ENCODE measurements around the gene HNRNPC.
"Not testable (repeated sequence)": the region's sequence is repeated elsewhere in the genome, so short reads cannot be mapped to it uniquely, and the experiment has no call there.

The HNRNPC gene

GRCh38 chr14:21268617-21269251, 508 bp downstream of the HNRNPC start:
- peak; percentile 85 for DNase-seq

DNA sequence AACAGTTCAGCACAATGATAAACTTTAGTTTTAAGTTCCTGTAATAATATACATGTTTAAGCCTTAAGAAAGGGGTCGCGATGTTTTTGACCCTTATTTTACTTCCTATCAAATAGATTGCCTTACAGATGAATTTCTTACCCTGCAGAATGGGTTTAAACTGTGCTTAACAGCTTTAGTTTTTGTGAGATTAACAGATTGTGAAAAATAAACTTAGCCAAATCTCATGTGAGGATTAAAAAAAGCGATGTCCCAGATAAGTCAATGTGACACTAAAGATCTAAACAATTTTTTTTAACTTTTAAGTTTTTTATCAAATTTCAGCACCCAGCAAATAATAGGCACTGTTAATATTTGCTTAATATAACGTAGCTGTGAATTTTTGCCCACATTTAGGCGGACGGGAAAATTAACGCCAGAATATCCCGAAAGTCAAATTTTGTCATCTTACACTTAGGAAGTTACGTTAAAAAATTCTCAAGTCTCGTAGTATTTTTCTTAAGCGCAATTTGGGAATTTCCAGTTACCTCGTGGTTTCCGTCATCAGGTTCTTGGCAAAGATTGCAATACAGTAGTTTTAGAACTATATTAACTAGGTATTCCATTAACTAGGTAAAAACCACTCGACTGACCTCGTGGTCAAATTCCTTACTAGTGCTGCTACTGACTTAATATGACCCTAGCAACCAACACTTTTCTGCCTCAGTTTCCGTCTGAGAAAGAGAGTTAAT, 1.2 kb downstream of the HNRNPC start:
- DNase-seq: no peak

GRCh38 chr14:21267431-21267845, 1.8 kb downstream of the HNRNPC start:
- DNase-seq: peak; percentile 48

DNA sequence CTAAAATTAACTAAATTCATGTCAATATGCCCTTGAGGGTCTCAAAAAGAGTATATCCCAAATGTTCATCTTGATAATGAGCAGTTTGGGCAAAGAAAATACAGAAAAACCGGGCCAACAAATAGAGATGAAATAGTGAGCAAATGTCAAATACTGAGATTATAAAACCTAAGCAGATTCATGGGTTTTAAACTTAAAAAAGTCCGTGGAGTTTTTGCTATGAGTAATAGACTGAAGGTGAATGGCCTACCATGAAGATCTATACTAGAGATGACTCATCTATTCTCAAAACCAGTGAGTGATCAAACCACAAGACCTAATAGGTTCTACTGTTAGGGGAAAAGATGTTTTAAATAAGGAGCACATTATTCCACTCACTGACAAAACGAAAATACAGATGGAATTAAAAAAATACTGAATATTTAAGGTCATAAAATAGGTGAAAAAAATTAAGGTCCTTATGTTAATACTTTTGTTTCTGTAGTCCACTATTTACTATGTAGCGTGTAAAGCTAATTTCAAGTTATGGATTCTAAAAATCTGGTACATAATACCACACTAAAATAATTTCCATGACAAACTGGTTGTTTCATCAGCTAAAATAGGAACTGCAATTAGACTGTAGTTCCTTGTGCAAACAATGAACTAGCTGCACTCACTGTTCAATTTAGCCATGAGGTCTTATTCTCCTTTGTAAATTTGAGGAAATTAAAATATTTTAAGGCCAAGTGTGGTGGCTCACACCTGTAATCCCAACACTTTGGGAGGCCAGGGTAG, 5.0 kb downstream of the HNRNPC start:
- DNase-seq: no peak

- DNase-seq: no peak
Measured at GRCh38 chr14:21263284-21264024, 5.8 kb downstream of the HNRNPC start.

- no peak for DNase-seq
Measured at GRCh38 chr14:21262410-21262809, 6.8 kb downstream of the HNRNPC start.

DNA sequence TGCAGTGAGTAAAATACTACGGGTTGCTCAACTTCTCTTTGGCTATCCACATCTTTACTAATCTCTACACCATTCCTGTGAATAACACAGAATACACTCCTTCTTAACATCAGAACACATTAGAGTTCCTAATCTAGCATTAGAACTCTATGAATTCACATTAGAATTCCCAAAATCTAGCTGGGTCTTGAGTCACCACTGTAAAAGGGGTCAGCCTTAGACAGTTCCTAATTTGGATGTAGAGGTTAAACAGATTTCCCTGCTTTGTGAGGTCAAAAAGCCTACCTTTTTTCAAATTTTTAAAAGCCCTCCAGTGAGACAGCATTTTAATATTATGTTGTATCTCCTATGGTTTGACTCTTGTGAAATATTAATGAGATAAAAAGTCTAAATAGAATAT, 7.4 kb downstream of the HNRNPC start:
- no peak for DNase-seq

GRCh38 chr14:21258889-21259787, 10.1 kb downstream of the HNRNPC start:
- DNase-seq: no peak

GRCh38 chr14:21258005-21258888, 11.0 kb downstream of the HNRNPC start:
- DNase-seq: no peak

- no peak for DNase-seq
Measured at GRCh38 chr14:21257394-21257909, 11.8 kb downstream of the HNRNPC start.

- DNase-seq: no peak
Measured at GRCh38 chr14:21256539-21257393, 12.5 kb downstream of the HNRNPC start.

DNA sequence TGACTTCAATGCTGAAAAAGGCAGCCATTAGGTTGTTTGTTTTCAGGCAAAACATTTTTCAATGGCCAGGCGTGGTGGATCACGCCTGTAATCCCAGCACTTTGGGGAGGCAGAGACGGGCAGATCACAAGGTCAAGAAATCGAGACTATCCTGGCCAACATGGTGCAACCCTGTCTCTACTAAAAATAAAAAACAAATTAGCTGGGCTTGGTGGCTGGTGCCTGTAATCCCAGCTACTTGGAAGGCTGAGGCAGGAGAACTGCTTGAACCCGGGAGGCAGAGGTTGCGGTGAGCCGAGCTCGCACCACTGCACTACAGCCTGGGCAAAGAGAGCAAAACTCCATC, 13.2 kb downstream of the HNRNPC start:
- DNase-seq: not testable (repeated sequence)

DNA sequence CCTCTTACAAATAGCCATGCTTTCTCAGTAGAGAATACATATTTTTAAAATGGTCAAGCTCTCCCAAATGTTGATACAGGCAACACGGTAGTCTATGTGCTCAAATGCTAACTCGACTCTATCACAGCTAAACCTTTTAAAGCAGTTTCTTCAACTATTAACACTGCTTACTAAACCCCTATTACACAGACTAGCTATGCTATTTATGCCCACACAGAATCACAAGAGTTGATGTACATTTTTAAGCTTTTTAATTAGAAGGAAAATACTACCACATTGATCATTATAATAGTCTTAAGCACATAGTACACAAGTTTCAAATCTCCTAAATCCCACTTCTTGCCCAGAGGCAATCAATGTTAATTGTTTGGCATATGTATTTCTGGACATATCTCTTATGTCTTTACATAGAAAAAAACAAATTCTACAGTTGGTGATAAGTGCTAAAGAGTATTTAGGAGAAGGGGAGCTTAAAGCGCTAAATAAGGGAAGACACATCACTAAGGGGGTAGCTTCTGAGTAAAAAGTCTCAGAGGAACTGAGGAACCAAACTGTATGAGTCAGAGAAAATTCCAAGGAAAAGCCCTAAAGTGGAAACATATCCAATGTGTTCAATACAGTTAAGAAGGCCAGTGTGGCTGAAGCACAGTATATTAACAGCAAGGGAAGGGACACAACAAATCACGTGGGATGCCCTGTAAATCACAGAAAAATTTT, 13.7 kb downstream of the HNRNPC start:
- no peak for DNase-seq

- DNase-seq: no peak
Measured at GRCh38 chr14:21252149-21252548, 17.1 kb downstream of the HNRNPC start.

DNA sequence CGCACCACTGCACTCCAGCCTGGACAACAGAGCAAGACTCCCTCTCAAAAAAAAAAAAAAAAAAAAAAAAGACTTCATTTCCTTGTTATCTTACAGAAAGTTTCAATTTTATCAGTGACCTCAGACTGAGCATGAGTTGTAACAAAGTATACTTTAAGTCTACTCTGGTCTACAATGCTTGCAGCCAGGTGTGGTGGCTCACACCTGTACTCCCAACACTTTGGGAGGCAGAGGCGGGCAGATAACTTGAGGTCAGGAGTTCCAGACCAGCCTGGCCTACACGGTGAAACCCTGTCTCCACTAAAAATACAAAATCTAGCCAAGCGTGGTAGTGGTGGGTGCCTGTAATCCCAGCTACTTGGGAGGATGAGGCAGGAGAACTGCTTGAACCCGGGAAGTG, 18.0 kb downstream of the HNRNPC start:
- DNase-seq: no peak

GRCh38 chr14:21248739-21249411, 20.4 kb downstream of the HNRNPC start:
- no peak for DNase-seq

GRCh38 chr14:21248338-21248737, 20.9 kb downstream of the HNRNPC start:
- no peak for DNase-seq

DNA sequence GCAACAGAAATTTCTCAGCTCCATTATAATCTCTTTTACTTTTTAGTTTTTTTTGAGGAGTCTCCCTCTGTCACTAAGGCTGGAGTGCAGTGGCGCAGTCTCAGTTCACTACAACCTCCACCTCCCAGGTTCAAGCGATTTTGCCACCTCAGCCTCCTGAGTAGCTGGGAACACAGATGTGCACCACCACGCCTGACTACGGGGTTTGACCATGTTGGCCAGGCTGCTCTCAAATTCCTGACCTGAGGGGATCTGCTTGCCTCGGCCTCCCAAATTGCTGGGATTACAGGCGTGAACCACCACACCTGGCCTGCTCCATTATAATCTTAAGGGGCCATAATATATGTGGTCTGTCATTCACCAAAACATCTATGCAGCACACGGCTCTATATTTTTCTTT, 23.4 kb downstream of the HNRNPC start:
- no peak for DNase-seq

- DNase-seq: no peak
Measured at GRCh38 chr14:21244544-21244943, 24.7 kb downstream of the HNRNPC start.

Data from eye (tissue), 1 donor.